ENCODE results near the gene CACNA1B. TPM values are rescaled to one million over a fixed set of nuclear protein-coding genes. Genes with fewer than 3 reads are reported as not detected.

CACNA1B gene
- total RNA-seq, 2 donors from 2014 or later, result 0.26 to 0.99 TPM

DNA sequence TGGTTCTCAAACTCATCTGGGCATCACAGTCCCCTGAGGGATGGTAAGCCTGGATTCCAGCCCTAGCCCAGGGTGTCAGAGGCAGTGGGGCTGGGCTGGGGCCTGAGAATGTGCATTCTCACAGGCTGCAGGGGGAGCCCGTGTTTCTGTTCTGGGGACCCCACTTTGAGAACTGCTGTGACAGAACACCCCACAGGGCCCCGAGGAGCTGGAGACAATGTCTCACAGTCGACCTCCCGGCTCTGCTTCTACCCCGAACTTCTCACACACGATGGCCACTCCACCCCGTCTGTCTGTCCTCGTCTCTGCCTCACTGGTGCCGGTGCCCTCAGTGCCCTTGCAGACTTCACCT is 130.0 kb downstream of the CACNA1B start:
- 76 to 85% methylated on average over 8 to 9 of the region's 9 CpGs for WGBS, 2 donors
- intact Hi-C loops (cut with DNase I), result loop anchor here (10.0 kb wide), 1 partner anchor 57 kb away; no protein-coding TSS in a partner anchor

GRCh38 chr9:138007918-138008841 is 130.6 kb downstream of the CACNA1B start:
- intact Hi-C loops (cut with DNase I), result loop anchor here (10.0 kb wide), 1 partner anchor 57 kb away; no protein-coding TSS in a partner anchor
- Histone ChIP-seq H3K9me3 (no peaks in the 10 kb centered on the region), H3K27me3 (no peaks in the 10 kb centered on the region), H3K4me3 (no peak overlapping the region), H3K36me3 (replicated peaks in 1 of 2; ENCODE audit: insufficient read depth in 1 of 2, low read depth in 2 of 2) (no peaks in the 10 kb centered on the region), H3K27ac (no peak overlapping the region), H3K4me1 (no peaks in the 10 kb centered on the region)
- 87 to 88% methylated on average over 4 to 15 of the region's 15 CpGs for WGBS, 2 donors
- TF ChIP-seq, protein P1, sequence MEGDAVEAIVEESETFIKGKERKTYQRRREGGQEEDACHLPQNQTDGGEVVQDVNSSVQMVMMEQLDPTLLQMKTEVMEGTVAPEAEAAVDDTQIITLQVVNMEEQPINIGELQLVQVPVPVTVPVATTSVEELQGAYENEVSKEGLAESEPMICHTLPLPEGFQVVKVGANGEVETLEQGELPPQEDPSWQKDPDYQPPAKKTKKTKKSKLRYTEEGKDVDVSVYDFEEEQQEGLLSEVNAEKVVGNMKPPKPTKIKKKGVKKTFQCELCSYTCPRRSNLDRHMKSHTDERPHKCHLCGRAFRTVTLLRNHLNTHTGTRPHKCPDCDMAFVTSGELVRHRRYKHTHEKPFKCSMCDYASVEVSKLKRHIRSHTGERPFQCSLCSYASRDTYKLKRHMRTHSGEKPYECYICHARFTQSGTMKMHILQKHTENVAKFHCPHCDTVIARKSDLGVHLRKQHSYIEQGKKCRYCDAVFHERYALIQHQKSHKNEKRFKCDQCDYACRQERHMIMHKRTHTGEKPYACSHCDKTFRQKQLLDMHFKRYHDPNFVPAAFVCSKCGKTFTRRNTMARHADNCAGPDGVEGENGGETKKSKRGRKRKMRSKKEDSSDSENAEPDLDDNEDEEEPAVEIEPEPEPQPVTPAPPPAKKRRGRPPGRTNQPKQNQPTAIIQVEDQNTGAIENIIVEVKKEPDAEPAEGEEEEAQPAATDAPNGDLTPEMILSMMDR (IDR thresholded peaks at IDR 0.05), result no peak
- no peak for TF ChIP-seq POLR2A (IDR thresholded peaks at IDR 0.05)
- ATAC-seq (no peak), DNase-seq (peak in 1 of 4 donors; percentile 6)

More for the DNA sequence above, 130.0 kb downstream of the CACNA1B start:
- no peak for ATAC-seq
- Histone ChIP-seq H3K27ac (no peak overlapping the region), H3K27me3 (no peaks in the 10 kb centered on the region), H3K4me1 (no peaks in the 10 kb centered on the region), H3K4me3 (no peak overlapping the region), H3K9me3 (no peaks in the 10 kb centered on the region), H3K36me3 (replicated peaks in 1 of 2; ENCODE audit: insufficient read depth in 1 of 2, low read depth in 2 of 2) (no peaks in the 10 kb centered on the region)
- no peak for TF ChIP-seq POLR2A (IDR thresholded peaks at IDR 0.05)
- TF ChIP-seq, protein P1 (IDR thresholded peaks at IDR 0.05), result no peak
- DNase-seq, result no peak

- WGBS, 2 donors, result 82 to 90% methylated on average over 15 to 17 of the region's 17 CpGs
- H3K9me3 ChIP-seq, result no peaks in the 10 kb centered on the region
- H3K27me3 ChIP-seq, result no peaks in the 10 kb centered on the region
- intact Hi-C loops (cut with DNase I), result loop anchor here (10.0 kb wide), 1 partner anchor 56 kb away; no protein-coding TSS in a partner anchor
- DNase-seq (peak in 1 of 4 donors; percentile 4), ATAC-seq (no peak)
- no peaks in the 10 kb centered on the region for H3K36me3 ChIP-seq (replicated peaks in 1 of 2; ENCODE audit: insufficient read depth in 1 of 2, low read depth in 2 of 2)
- no peak overlapping the region for H3K4me3 ChIP-seq
- no peaks in the 10 kb centered on the region for H3K4me1 ChIP-seq
- H3K27ac ChIP-seq, result no peak overlapping the region
- TF ChIP-seq POLR2A (IDR thresholded peaks at IDR 0.05), result no peak
- TF ChIP-seq, protein P1 (IDR thresholded peaks at IDR 0.05), result no peak
Observed at GRCh38 chr9:138009016-138009802, 131.6 kb downstream of the CACNA1B start.

DNA sequence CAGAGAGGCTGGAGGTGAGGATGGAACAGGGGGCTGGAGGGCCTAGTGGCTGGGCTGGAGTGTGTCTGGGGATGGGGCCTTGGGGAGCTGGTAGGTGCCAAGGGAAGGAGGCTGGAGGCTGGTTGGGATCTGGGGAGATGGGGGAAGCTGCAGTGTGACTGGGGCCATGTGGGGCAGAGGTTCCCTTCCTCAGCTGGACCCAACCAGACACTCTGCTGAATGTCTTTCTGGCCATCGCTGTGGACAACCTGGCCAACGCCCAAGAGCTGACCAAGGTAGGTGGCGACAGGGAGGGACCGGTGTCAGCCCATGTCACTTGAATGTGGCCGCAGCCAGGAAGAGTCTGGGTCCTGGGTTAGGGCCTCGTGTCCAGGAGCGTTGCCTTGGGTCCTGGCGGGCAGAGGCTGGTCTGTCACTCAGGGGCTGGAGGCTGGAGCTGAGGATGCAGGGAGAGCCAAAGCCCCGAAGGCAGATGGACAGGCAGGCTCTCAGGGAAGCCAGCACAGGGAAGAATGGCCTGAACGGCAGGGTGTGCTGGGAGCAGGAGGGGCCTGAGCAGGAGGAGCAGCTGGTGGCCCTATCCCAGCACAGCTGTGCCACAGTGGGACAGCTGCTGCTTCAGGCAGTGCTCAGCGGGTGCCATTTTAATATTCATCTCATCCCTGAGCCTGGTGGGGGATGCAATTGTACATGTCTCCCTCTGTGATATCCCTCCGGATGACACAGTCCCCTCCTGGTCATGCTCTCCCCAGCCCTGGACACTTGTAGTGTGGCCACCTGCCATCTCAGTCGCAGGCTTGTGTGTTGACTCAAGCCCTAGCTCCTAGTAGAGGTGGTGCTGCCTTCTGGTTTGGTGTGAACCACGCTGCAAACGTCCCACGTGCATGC is 132.5 kb downstream of the CACNA1B start:
- Histone ChIP-seq H3K27me3 (no peaks in the 10 kb centered on the region), H3K36me3 (replicated peaks in 1 of 2; ENCODE audit: insufficient read depth in 1 of 2, low read depth in 2 of 2) (no peaks in the 10 kb centered on the region), H3K27ac (no peak overlapping the region), H3K4me1 (no peaks in the 10 kb centered on the region), H3K9me3 (no peaks in the 10 kb centered on the region), H3K4me3 (no peak overlapping the region)
- DNase-seq (peak in 1 of 4 donors; percentile 7), ATAC-seq (no peak)
- WGBS, 2 donors, result 75% methylated on average over 8 to 16 of the region's 16 CpGs
- TF ChIP-seq, protein P1 (IDR thresholded peaks at IDR 0.05), result no peak
- TF ChIP-seq POLR2A (IDR thresholded peaks at IDR 0.05), result no peak
- intact Hi-C loops (cut with DNase I), result loop anchor here (10.0 kb wide), 1 partner anchor 55 kb away; no protein-coding TSS in a partner anchor
